DMS153 treated with DMSO at 0.1 percent for 48 hours (cell line): ENCODE results near the gene CMIP.
"Not testable (repeated sequence)": the region's sequence is repeated elsewhere in the genome, so short reads cannot be mapped to it uniquely, and the experiment has no call there.

ENCODE experiments used
- DNase-seq: peaks from one replicate; lab custom pipeline; 2025; ENCODE audit not compliant: unreplicated experiment; lab: John Stamatoyannopoulos, UW

The CMIP gene

GRCh38 chr16:81675662-81676061, 231.1 kb downstream of the CMIP start:
- no peak for DNase-seq

GRCh38 chr16:81676066-81676882, 231.7 kb downstream of the CMIP start:
- no peak for DNase-seq

GRCh38 chr16:81676883-81677737, 232.5 kb downstream of the CMIP start:
- no peak for DNase-seq

DNA sequence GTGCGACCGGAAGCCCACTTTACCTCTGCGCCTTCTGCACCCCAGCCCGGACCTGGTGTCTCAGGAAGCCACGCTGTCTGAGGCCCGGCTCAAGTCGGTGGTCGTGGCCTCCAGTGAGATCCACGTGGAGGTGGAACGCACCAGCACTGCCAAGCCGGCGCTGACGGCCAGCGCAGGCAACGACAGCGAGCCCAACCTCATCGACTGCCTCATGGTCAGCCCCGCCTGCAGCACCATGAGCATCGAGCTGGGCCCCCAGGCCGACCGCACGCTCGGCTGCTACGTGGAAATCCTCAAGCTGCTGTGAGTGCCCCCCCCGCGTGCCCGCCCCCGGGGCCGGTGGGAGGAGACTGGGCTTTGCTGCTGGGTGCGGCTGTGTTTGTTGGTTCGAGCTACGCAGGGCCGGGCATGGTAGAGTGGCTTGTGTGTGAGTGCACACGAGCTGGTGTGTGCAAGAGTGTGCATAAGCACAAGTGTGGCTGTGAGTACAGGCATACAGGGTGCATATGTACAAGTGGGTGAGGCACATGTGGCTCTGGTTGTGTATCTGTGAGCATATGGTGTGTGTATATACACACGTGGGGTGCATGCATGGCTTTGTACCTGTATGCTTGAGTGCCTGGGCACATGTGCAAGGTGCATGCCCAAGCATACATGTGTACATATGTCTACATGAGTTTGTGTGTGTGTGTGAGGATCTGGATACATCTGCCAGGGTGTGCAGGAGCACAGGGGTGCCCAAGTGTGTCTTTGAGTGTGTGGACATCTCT, 233.9 kb downstream of the CMIP start:
- no peak for DNase-seq

- DNase-seq: no peak
Measured at GRCh38 chr16:81679721-81680430, 235.3 kb downstream of the CMIP start.

DNA sequence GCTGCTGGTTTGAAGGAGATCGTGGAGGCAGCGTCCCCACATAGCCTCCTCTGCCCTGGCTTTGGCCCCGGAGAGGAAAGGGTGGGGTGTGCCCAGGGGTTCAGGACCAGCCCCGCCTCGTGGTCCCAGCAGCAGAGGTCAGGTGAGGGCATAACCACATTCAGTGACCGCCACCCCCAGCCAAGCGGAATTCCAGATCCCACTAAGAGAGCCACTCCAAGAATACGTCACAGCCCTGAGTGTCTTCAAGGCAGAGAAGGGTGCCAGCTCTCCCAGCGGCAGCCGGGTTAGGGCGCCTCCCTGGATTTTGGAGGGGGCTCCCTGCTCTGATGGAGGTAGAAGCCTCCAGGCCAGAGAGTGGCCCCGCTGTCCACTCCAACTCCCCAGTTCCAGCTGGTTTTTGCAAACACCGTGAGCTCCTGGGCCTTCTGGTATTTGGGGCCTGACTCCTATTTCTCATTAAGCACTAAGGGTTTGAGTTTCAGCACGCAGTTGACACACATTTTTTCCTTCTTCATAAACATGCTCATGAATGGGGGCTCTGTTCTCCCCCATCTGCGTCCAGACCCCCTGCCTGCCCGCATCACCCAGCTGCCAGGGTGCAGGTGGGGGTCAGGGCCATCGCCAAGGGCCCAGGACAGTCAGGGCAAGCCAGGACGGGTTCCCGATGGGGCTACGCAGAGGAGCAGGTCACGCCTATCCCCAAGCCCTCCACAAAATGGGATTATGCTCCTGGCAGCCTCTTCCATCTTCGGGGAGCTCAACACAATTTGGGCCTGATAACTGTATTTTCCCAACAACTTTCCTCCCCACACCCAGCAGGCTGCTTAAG, 236.1 kb downstream of the CMIP start:
- no peak for DNase-seq

DNA sequence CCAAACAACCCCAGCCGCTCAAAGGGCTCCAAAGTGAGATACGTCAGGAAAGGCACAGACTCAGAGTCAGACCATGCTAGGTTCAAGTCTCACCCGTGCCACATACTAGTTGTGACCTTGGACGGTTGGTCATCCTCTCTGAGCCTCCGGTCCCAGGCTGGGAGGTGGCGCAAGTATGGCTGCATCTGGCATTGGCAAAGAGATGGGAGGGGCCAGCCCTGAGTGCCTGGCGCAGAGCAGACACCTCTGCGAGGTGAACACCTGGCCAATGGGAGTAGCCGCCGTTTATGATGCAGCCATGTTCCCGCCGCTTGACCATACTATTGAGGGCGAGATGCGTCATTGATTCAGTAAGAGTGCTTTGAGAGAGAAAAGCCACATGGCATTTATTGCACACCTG, 236.7 kb downstream of the CMIP start:
- no peak for DNase-seq

DNA sequence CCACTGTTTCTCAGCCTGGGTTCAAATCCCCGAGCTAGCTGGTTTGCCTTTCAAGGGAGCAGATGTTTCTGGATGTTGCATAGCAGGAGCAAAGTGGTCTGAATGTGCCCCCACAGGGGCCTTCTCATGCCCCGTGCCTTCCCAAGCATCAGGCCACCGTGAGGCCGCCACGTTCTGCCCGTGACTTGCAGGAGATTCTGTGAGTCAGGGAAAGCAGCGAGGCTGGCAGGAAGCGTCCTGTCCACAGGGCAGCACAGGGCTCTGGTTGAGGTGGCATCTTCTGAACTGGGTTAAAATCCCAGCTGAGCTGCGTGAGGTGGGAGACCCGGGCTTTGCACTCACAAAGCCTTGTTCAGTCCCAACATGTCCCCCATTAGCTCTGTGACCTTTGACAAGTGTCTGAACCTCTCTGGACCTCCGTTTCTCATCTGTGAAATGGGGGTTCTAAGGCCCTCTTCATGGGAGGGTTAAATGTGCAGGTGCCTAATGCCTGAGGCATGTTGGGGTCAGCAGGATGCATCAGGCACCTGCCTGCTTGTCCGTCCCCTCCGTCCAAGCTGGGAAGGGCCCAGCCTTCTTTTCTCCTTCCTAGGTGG, 239.7 kb downstream of the CMIP start:
- DNase-seq: no peak

DNA sequence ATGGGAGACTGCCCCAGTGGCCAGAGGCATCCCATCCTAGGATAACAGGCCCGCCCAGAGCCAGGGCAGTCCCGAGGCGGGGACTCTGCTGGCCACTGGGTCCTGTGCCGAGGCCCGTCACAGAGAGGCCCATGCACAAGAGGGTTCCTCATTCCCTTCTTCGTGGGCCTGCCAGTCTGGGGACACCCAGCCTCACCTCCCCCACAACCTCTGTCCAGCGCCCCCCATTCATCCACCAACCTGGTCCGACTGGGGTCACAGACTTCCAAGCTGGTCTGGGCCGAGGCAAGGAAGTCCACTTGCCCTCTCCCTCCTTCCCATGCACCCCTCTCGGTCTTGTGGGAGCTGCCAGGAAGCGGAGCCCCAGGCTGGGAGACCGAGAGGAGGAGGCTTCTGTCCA, 240.3 kb downstream of the CMIP start:
- DNase-seq: no peak

DNA sequence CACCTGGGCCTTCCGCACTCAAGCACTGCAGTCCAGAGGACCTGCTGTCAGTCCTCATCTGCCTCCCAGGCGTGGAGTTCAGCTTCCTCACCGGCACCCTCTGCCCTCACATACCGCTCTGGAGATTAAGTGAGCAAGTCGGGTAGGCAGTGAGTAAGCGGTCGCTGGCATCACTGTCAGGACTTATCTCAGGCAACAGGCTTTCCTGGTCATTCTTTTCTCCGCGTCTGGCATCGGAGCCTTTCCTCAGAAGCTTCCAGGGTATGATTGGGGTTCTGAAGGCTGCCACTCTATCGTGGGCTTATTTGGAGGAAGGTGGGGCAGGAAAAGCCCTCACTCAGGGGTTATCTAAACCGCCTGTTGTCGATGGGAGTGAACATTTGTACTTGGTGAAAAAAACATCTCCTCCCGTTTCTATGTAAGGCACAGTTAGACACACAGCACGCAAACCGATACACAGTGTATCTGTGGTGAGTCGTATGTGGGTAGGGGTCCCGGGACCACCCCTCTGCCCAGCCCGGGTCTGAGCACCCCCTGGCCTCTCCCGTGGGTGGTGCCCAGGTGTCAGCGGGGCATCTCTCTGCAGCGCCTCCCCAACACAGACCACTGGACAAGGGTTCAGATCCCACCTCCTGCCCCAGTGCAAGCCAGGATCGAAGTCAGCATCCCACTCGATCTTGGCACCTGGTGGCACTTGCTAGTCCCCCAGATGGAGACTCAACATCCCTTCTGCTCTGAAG, 242.0 kb downstream of the CMIP start:
- DNase-seq: no peak

DNA sequence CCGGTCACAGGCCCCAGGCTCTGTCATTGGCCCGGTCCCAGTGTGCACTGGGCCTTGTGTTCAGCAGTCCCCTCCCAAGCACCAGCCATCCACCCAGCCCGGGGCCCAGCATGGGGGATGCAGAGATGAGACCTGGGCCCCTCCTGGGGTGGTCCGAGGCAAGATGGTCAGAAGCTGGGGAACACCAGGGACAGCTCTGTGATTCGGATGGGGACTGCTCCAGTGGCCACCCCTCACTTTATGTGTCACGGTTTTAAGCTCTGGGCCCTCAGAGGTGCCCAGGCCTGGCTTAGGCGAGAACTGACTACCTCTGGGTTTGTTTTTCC, 242.5 kb downstream of the CMIP start:
- DNase-seq: no peak

DNA sequence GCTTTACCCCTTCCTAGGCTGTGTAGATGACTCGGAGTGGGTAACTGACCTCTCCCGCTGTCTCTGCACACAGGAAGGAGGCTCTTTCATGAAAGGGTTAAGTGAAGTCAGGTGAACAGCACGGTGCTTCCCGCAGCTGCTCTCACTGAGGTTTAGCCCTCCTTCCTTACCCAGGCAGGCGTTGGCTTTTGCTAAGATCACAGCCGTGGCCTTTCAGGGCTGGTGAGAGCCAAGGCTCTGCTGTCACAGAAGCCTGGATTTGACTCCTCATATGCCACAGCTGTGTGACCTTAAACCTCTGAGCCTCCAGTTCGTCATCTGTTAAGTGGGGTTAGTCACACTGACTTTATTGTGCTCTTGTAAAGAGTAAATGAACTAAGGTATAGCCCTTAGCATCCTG, 243.6 kb downstream of the CMIP start:
- no peak for DNase-seq

DNA sequence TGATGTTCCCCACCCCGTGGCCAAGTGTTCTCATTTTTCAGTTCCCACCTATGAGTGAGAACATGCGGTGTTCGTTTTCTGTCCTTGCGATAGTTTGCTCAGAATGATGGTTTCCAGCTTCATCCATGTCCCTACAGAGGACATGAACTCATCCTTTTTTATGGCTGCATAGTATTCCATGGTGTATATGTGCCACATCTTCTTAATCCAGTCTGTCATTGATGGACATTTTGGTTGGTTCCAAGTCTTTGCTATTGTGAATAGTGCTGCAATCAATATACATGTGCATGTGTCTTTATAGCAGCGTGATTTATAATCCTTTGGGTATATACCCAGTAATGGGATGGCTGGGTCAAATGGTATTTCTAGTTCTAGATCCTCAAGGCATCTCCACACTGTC, 244.2 kb downstream of the CMIP start:
- DNase-seq: not testable (repeated sequence)

GRCh38 chr16:81692021-81692420, 247.4 kb downstream of the CMIP start:
- no peak for DNase-seq

DNA sequence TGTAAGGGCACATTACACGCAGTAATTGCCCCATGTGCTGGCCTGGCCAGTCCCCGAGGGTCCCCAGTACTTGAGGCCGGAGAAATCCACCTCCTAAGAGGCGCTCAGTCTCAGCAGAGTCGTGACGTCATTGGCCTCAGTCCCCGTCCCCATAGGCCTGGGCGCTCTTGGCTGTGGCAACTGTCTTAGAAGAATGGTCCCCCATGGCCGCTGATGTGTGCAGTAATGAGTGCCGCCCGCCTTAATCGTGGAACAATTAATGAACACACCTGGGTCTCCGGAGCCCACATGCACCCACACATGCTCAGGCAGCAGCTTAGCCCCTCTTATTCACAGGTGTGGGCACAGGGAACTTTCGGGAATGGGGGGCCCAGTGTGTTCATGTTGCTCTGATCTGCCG, 248.0 kb downstream of the CMIP start:
- no peak for DNase-seq

DNA sequence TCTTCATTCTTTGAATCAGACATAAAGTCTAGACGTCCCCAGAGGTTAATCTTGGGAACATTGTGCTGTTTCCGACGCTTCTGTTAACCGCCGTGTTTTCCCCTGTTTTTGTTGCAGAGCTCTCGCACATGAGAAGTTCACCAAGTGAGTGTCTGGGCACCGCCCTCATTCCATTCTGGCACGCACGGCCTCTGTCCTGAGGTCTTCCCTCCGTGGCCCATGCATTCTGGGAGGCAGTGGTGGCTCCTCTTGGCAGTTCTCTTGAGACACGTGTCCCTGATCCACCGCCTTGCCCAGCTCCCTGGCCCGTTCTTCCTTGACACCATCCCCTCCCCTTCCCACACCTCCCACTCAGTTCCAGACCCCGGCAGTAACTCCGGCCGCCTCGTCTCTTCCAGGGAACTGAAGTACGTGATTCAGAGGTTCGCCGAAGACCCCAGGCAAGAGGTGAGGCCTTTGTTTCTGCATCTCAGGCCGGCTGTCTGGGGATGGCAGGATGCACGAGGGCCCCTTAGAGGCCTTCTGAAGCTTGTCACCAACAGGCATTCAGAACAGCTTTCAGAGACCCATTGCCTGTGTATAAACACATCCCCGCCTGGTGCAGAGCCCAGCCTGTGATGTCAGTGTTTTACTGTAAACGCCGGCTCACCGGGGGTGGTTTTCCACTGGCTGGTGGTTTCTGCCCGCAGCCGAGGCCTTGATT, 248.6 kb downstream of the CMIP start:
- DNase-seq: no peak

DNA sequence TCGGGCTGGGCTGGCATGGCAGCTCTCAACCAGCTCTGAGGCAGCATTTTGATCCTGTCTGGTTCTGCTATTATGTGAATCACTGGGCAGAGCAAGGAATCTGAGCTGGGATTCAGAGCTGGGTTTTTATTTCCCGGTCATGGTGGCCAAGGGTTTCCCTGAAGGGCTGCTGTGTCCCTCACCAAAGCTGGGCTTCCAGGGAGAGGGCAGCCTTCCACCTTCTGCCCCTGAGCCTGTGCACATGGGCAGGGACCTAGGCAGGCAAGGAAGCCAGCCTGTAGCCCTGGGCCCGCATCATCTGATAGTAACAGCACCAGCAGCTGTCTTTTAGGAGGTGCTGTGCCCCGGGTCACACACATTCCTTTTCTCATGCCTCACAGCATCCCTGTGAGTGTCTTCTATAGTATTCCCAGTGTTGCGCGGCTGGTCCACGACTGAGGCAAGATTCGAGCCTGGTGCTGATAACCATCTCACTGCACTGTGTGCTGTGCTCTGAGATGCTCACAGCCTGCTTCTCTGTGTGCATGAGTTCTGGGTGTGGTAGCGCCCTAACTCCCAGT, 249.2 kb downstream of the CMIP start:
- DNase-seq: no peak
